Measurements from ENCODE around the gene C2CD4A. TPM values are rescaled to one million over a fixed set of nuclear protein-coding genes. Genes with fewer than 3 reads are reported as not detected.
A peak's percentile ranks its signal among the peaks of the same experiment; 100 is the strongest.

Gene C2CD4A
- total and polyA plus RNA-seq, 9 of the 15 experiments (the other 6 are each of a cell fraction or from before 2014, with no cell fraction given): not detected

- TF ChIP-seq, protein P1, sequence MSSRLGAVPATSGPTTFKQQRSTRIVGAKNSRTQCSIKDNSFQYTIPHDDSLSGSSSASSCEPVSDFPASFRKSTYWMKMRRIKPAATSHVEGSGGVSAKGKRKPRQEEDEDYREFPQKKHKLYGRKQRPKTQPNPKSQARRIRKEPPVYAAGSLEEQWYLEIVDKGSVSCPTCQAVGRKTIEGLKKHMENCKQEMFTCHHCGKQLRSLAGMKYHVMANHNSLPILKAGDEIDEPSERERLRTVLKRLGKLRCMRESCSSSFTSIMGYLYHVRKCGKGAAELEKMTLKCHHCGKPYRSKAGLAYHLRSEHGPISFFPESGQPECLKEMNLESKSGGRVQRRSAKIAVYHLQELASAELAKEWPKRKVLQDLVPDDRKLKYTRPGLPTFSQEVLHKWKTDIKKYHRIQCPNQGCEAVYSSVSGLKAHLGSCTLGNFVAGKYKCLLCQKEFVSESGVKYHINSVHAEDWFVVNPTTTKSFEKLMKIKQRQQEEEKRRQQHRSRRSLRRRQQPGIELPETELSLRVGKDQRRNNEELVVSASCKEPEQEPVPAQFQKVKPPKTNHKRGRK (tag; IDR thresholded peaks at IDR 0.05): no peak
- no peak for TF ChIP-seq ZNF830 (CRISPR knock-in tag; IDR thresholded peaks at IDR 0.05)
- TF ChIP-seq HMG20A (CRISPR knock-in tag; conservative IDR thresholded peaks at IDR 0.05): peak; percentile 93
- TF ChIP-seq SPI1 (IDR thresholded peaks at IDR 0.05; ENCODE audit: borderline replicate concordance, low read depth, low read length): no peak
- TF ChIP-seq IFI16 (CRISPR knock-in tag; IDR thresholded peaks at IDR 0.05): no peak
- peak; percentile 87 for TF ChIP-seq PML (IDR thresholded peaks at IDR 0.05; ENCODE audit: low read length)
- TF ChIP-seq KDM5B (IDR thresholded peaks at IDR 0.05; ENCODE audit: insufficient replicate concordance, low read depth, low read length): no peak
- no peak for TF ChIP-seq POLR3A (IDR thresholded peaks at IDR 0.05; ENCODE audit: borderline replicate concordance, extremely low read depth, insufficient read depth, insufficient read length)
- TF ChIP-seq, protein P2, sequence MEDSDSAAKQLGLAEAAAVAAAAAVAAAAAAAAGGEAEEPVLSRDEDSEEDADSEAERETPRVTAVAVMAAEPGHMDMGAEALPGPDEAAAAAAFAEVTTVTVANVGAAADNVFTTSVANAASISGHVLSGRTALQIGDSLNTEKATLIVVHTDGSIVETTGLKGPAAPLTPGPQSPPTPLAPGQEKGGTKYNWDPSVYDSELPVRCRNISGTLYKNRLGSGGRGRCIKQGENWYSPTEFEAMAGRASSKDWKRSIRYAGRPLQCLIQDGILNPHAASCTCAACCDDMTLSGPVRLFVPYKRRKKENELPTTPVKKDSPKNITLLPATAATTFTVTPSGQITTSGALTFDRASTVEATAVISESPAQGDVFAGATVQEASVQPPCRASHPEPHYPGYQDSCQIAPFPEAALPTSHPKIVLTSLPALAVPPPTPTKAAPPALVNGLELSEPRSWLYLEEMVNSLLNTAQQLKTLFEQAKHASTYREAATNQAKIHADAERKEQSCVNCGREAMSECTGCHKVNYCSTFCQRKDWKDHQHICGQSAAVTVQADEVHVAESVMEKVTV (CRISPR knock-in tag; IDR thresholded peaks at IDR 0.05): no peak
- TF ChIP-seq EP300 (IDR thresholded peaks at IDR 0.05; ENCODE audit: low read length): peak; percentile 84
- peak; percentile 31 for TF ChIP-seq HNRNPLL (IDR thresholded peaks at IDR 0.05; ENCODE audit: low read depth, low read length, poor library complexity, severe bottlenecking)
- no peak for TF ChIP-seq NR3C1 (CRISPR knock-in tag; IDR thresholded peaks at IDR 0.05)
- no peak for TF ChIP-seq STAG1 (CRISPR knock-in tag; IDR thresholded peaks at IDR 0.05; ENCODE audit: borderline replicate concordance)
- TF ChIP-seq ZNF384 (IDR thresholded peaks at IDR 0.05; ENCODE audit: low read depth, low read length): no peak
- TF ChIP-seq POLR2AphosphoS5 (IDR thresholded peaks at IDR 0.05; ENCODE audit: control insufficient read depth, insufficient read depth, low read depth, low read length): peak; percentile 71; the same call in 1 of the 2 replicates
- TF ChIP-seq ATF7 (IDR thresholded peaks at IDR 0.05): peak; percentile 59; the same call in 1 of the 2 replicates
- TF ChIP-seq MAX (CRISPR knock-in tag; IDR thresholded peaks at IDR 0.05): no peak
- TF ChIP-seq ZNF165 (CRISPR knock-in tag; IDR thresholded peaks at IDR 0.05; ENCODE audit: borderline replicate concordance): no peak
- no peak for TF ChIP-seq SREBF1 (IDR thresholded peaks at IDR 0.05; ENCODE audit: borderline replicate concordance, low read depth, low read length)
- TF ChIP-seq MAFK (IDR thresholded peaks at IDR 0.05; ENCODE audit: low read length): no peak
- TF ChIP-seq ZNF277 (CRISPR knock-in tag; IDR thresholded peaks at IDR 0.05; ENCODE audit: borderline replicate concordance): no peak
- TF ChIP-seq OTX1 (CRISPR knock-in tag; IDR thresholded peaks at IDR 0.05): no peak
- peak; percentile 98 to 99 for TF ChIP-seq KDM1A (IDR thresholded peaks at IDR 0.05)
- TF ChIP-seq KAT8 (IDR thresholded peaks at IDR 0.05; ENCODE audit: low read depth): no peak
- peak; percentile 99 for TF ChIP-seq HDAC2 (IDR thresholded peaks at IDR 0.05)
These were observed 27.6 kb downstream of the C2CD4A start (continued) for GRCh38 chr15:62094388-62094787.

All from K562 (cell line).